ENCODE measurements around the gene TBRG4. TPM values are rescaled to one million over a fixed set of nuclear protein-coding genes. Genes with fewer than 3 reads are reported as not detected.

The TBRG4 gene
- total RNA-seq, 1 donor: 80.7 TPM

GRCh38 chr7:45089341-45089891, 22.1 kb downstream of the TBRG4 start:
- H3K4me3 ChIP-seq (ENCODE audit: low read depth, low read length): peak overlapping the region; percentile 69
- peak; percentile 48 for DNase-seq (ENCODE audit: low read depth)
- TF ChIP-seq CTCF (IDR thresholded peaks at IDR 0.05; ENCODE audit: insufficient read depth, low read depth, low read length): no peak

GRCh38 chr7:45088821-45089340, 22.6 kb downstream of the TBRG4 start, which contains the start of gene NACAD:
TSS of gene NACAD (minus strand) at chr7:45088969. CDS start at chr7:45088894, 75 bp downstream.
- no peak for TF ChIP-seq CTCF (IDR thresholded peaks at IDR 0.05; ENCODE audit: insufficient read depth, low read depth, low read length)
- peak within 1 kb of the TSS; percentile 69 for H3K4me3 ChIP-seq (ENCODE audit: low read depth, low read length)
- peak; percentile 36 for DNase-seq (ENCODE audit: low read depth)

- no peak for DNase-seq (ENCODE audit: low read depth)
- peak overlapping the region; percentile 69 for H3K4me3 ChIP-seq (ENCODE audit: low read depth, low read length)
- TF ChIP-seq CTCF (IDR thresholded peaks at IDR 0.05; ENCODE audit: insufficient read depth, low read depth, low read length): no peak
Measured at GRCh38 chr7:45088146-45088701, 23.3 kb downstream of the TBRG4 start.

GRCh38 chr7:45087301-45088145, 24.0 kb downstream of the TBRG4 start:
- H3K4me3 ChIP-seq (ENCODE audit: low read depth, low read length): peak overlapping the region; percentile 69
- TF ChIP-seq CTCF (IDR thresholded peaks at IDR 0.05; ENCODE audit: insufficient read depth, low read depth, low read length): no peak

GRCh38 chr7:45086331-45087065, 25.0 kb downstream of the TBRG4 start:
- no peak for TF ChIP-seq CTCF (IDR thresholded peaks at IDR 0.05; ENCODE audit: insufficient read depth, low read depth, low read length)
- no peak overlapping the region for H3K4me3 ChIP-seq (ENCODE audit: low read depth, low read length)
- DNase-seq (ENCODE audit: low read depth): no peak

More at GRCh38 chr7:45087301-45088145, 24.0 kb downstream of the TBRG4 start:
- no peak for DNase-seq (ENCODE audit: low read depth)

- no peak overlapping the region for H3K4me3 ChIP-seq (ENCODE audit: low read depth, low read length)
- DNase-seq (ENCODE audit: low read depth): no peak
- TF ChIP-seq CTCF (IDR thresholded peaks at IDR 0.05; ENCODE audit: insufficient read depth, low read depth, low read length): no peak
Measured at GRCh38 chr7:45085619-45086200, 25.8 kb downstream of the TBRG4 start.
